Heart right ventricle (tissue), 16 donors: ENCODE data around the gene SLC6A12. TPM values are rescaled to one million over a fixed set of nuclear protein-coding genes. Genes with fewer than 3 reads are reported as not detected.

Source experiments
- ATAC-seq, 8 donors: fragments of 200-7000 bp; cut with Tn5 transposase; one replicate each; pipeline ENCODE4 v1.9.1; 2020; ENCODE audit warnings: mild to moderate bottlenecking in 8 of 8, moderate library complexity in 8 of 8, moderate number of reproducible peaks in 1 of 8
- DNase-seq, 2 donors: peaks; one replicate each; pipeline ENCODE4 v3.0.0-alpha.2; 2020
- H3K27ac ChIP-seq, 10 donors: fragments of 200-600 bp; sonication (generic) in 2 of 10; one replicate each; pipeline versions ENCODE4 v1.5.0 to v1.8.0; 2020 to 2022; ENCODE audit warnings: mild to moderate bottlenecking in 3 of 10
- H3K27me3 ChIP-seq, 7 donors: fragments of 200-600 bp; one replicate each; pipeline ENCODE4 v1.8.0; 2021 to 2022; ENCODE audit warnings: mild to moderate bottlenecking in 2 of 7
- H3K36me3 ChIP-seq, 9 donors: fragments of 200-600 bp; sonication (generic) in 1 of 9; one replicate each; pipeline versions ENCODE4 v1.5.0 to v1.8.0; 2020 to 2022; ENCODE audit warnings: mild to moderate bottlenecking in 2 of 9
- H3K4me1 ChIP-seq, 9 donors: fragments of 200-600 bp; sonication (generic) in 1 of 9; one replicate each; pipeline versions ENCODE4 v1.5.0 to v1.8.0; 2020 to 2022; ENCODE audit warnings: mild to moderate bottlenecking in 4 of 9
- H3K4me3 ChIP-seq, 10 donors: fragments of 200-600 bp; sonication (generic) in 2 of 10; one replicate each; pipeline versions ENCODE4 v1.5.0 to v1.8.0; 2020 to 2022; ENCODE audit warnings: mild to moderate bottlenecking in 7 of 10, moderate library complexity in 2 of 10
- H3K9me3 ChIP-seq, 11 donors: fragments of 200-600 bp in 10 of 11; sonication (generic) in 2 of 11; one replicate each; pipeline versions ENCODE4 v1.5.0 to v1.8.0; 2013 to 2022; ENCODE audit warnings: mild to moderate bottlenecking in 2 of 11, control low read depth in 1 of 11, moderate library complexity in 1 of 11
- WGBS, 2 donors: extraction: QIAGEN DNeasy Blood & Tissue Kit; methylation state at CpG; one replicate each; pipeline ENCODE4 v1.1.7; 2013; ENCODE audit warnings: inconsistent platforms in 1 of 2; 5-methylcytosine and 5-hydroxymethylcytosine counted together
- intact Hi-C, 10 donors: fragments of 100-400 bp; cut with DNase I; formaldehyde crosslinking; loops; one replicate each; pipeline versions ENCODE4 v1.11.1 to v1.14.2; 2022
- polyA plus RNA-seq, 2 donors: library from polyadenylated mRNA; stranded (reverse); fragments of 200-250 nt; gene quantifications; one replicate each; pipeline ENCODE4 v1.2.3, GENCODE V29; 2013
- total RNA-seq, 10 donors: library from RNA; stranded (reverse); fragmentation: NEBNext Ultra II Directional in 3 of 10; extraction: Animal tissue kit (Norgen Biotek cat#: 25700) in 3 of 10; gene quantifications; one replicate each; pipeline versions ENCODE4 v1.2.1 to v1.2.4, GENCODE V29; 2021 to 2023
- TF ChIP-seq, protein P1 (sequence below), 9 donors: fragments of 200-600 bp; sonication (generic) in 2 of 9; IDR thresholded peaks; one replicate each; pipeline versions ENCODE4 v1.5.0 to v1.8.0; 2021 to 2022; ENCODE audit warnings: antibody characterized with exemption in 9 of 9, mild to moderate bottlenecking in 5 of 9, moderate library complexity in 1 of 9
- donor health status: Arrhythmogenic right ventricular cardiomyopathy.
- donor health status: ischemic (EF 13 %, LVEDD 7.1; RV severe dilation, severe dysfunction).
- donor health status: healthy with polysubstance abuse.
- donor health status: DM: no; HTN: yes; CAD: no.
- donor health status: DM: no; HTN: no; CAD: no.
- donor health status: ischemic (EF 25% LVEDD 6.9; RV normal size, moderate dysfunction).
- donor health status: ischemic (EF 25% LVEDD 5.7; RV mildly dilated, moderate dysfunction).
- donor health status: healthy.
- donor health status: DM: yes; HTN: yes; CAD: no.
- donor health status: Ischemic cardiomyopathy.
- donor health status: ischemic (EF 35%, LVEDD 5.7; RV mildly dilated, moderate dysfunction).
- donor health status: nonischemic (EF 11% LVEDD 7.7; RV severe dilation, severe dysfunction).
- donor health status: DM: yes; HTN: yes; CAD: no.
- donor health status: PGD.
- donor health status: ischemic (EF 29% LVEDD 5.4; RV normal size, mild dysfunction).
- donor health status: nonischemic (EF 23%, LVEDD 6.1; RV moderate dilation, normal function).

Gene SLC6A12
- total and polyA plus RNA-seq, 12 donors: 0.14 to 1.4 (median 0.74) TPM

DNA sequence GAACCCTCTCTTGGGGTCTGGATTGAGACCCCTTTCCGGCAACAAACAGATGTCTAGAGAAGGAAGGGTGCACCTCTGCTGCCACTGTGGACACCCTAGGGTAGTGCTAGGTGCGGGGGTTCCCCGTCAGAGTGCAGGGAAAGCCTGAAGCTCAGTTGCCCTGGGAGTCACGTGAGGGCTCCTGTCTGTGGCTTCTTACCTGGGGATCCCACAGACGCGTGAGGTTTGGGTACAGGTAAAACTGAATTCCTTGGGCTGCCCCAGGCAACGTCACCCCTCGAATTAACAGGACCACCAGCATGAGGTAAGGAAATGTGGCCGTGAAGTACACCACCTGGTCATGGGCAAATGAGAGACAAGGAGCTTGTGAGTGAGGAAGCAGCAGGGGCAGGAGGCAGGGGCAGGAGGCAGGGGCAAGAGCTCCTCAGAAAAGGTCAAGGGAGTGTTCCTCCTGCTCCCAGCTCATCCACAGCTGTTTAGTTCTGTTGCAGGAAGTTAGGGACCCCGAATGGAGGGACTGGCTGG, 21.0 kb upstream of the SLC6A12 start:
- intact Hi-C loops: no loop called here
- TF ChIP-seq, protein P1, sequence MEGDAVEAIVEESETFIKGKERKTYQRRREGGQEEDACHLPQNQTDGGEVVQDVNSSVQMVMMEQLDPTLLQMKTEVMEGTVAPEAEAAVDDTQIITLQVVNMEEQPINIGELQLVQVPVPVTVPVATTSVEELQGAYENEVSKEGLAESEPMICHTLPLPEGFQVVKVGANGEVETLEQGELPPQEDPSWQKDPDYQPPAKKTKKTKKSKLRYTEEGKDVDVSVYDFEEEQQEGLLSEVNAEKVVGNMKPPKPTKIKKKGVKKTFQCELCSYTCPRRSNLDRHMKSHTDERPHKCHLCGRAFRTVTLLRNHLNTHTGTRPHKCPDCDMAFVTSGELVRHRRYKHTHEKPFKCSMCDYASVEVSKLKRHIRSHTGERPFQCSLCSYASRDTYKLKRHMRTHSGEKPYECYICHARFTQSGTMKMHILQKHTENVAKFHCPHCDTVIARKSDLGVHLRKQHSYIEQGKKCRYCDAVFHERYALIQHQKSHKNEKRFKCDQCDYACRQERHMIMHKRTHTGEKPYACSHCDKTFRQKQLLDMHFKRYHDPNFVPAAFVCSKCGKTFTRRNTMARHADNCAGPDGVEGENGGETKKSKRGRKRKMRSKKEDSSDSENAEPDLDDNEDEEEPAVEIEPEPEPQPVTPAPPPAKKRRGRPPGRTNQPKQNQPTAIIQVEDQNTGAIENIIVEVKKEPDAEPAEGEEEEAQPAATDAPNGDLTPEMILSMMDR (IDR thresholded peaks at IDR 0.05): no peak
- no peaks in the 10 kb centered on the region for H3K4me1 ChIP-seq
- peaks cover 0 to 22% (median 2%) of the 10 kb centered on the region in 11 donors for H3K9me3 ChIP-seq
- DNase-seq: no peak
- ATAC-seq: no peak
- no peaks in the 10 kb centered on the region for H3K27me3 ChIP-seq
- H3K36me3 ChIP-seq: no peaks in the 10 kb centered on the region
- no peak overlapping the region for H3K4me3 ChIP-seq
- 92 to 95% methylated on average over 10 of the region's 10 CpGs for WGBS, 2 donors
- no peak overlapping the region for H3K27ac ChIP-seq

GRCh38 chr12:234019-234418, 20.1 kb upstream of the SLC6A12 start:
- Histone ChIP-seq H3K4me1 (no peaks in the 10 kb centered on the region), H3K27me3 (no peaks in the 10 kb centered on the region), H3K27ac (no peak overlapping the region), H3K36me3 (no peaks in the 10 kb centered on the region), H3K4me3 (no peak overlapping the region), H3K9me3 (peaks cover 0 to 22% (median 2%) of the 10 kb centered on the region in 11 donors)
- ATAC-seq: no peak
- intact Hi-C loops: no loop called here
- TF ChIP-seq, protein P1 (IDR thresholded peaks at IDR 0.05): no peak
- DNase-seq: no peak
- WGBS, 2 donors: 79% methylated on average over 7 of the region's 7 CpGs

- no peak overlapping the region for H3K27ac ChIP-seq
- H3K4me3 ChIP-seq: no peak overlapping the region
- no peaks in the 10 kb centered on the region for H3K36me3 ChIP-seq
- H3K9me3 ChIP-seq: peaks cover 0 to 22% (median 2%) of the 10 kb centered on the region in 11 donors
- WGBS, 2 donors: 65 to 77% methylated on average over 3 of the region's 3 CpGs
- DNase-seq: no peak
- no peaks in the 10 kb centered on the region for H3K4me1 ChIP-seq
- intact Hi-C loops: no loop called here
- TF ChIP-seq, protein P1 (IDR thresholded peaks at IDR 0.05): no peak
- no peak for ATAC-seq
- H3K27me3 ChIP-seq: no peaks in the 10 kb centered on the region
These were observed 19.6 kb upstream of the SLC6A12 start for GRCh38 chr12:233615-233968.

DNA sequence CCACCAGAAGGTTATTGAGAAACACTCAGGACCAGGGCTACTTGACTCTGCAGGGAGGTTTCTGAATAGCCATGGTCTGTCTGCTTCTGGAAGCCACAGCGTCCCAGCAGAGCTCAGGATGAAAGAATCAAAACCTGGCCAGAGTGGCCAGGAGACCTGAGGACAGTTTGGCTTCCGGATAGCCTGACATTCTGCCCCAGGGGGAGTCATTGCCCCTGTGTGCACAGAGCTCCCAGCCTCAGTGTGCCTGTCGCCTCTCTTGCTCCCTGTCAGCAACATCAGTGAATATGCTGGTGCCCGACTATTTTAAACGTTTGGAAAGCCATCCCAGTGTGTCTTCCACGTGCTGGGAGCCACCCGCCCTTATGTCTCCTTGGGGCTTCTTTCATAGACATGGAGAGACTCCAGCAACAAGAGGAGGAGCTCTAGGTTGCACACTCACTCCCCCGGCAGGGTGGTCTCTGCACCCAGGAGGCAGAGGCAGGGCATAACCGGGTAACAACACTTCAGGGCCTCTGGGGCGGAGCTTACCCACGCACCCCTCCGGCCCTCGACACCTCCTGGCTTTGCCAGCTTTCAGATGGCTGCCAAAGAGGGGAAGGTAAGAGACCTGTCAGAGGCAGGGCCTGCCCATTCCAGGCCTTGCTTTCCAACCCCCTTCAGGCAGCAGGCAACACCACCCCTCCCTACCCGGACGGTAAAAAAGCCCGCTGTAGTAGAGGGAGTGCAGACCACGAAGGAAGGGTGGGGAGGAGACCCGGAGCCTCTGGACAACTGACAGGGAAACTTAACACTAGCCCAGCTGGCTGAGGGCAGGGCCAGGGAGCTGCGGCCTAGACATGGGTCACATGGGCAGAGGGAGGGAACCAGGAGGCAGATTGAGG, 19.0 kb upstream of the SLC6A12 start:
- WGBS, 2 donors: 55 to 60% methylated on average over 19 of the region's 19 CpGs
- H3K4me3 ChIP-seq: no peak overlapping the region
- no peak overlapping the region for H3K27ac ChIP-seq
- DNase-seq (no peak), ATAC-seq (peak in 1 of 8 donors; percentile 20)
- peaks cover 0 to 22% (median 2%) of the 10 kb centered on the region in 11 donors for H3K9me3 ChIP-seq
- TF ChIP-seq, protein P1 (IDR thresholded peaks at IDR 0.05): no peak
- no peaks in the 10 kb centered on the region for H3K27me3 ChIP-seq
- intact Hi-C loops: no loop called here
- no peaks in the 10 kb centered on the region for H3K36me3 ChIP-seq
- H3K4me1 ChIP-seq: no peaks in the 10 kb centered on the region
